HCT116 (cell line): ENCODE measurements around the gene PTGDS. TPM values are rescaled to one million over a fixed set of nuclear protein-coding genes. Genes with fewer than 3 reads are reported as not detected.

Experiments
- ATAC-seq: fragments of 200-7000 bp; cut with Tn5 transposase; 2 replicates; pipeline ENCODE4 v1.9.1; 2020; ENCODE audit warnings: mild to moderate bottlenecking, moderate library complexity
- BruUV-seq: library from RNA; stranded (reverse); fragments of 400-500 nt; replicated peaks from 2 replicates; lab custom pipeline; 2021; lab: Mats Ljungman, UMichigan
- CTCF ChIA-PET: fragments of 300-600 bp; sonication (Branson Sonifier 250); formaldehyde crosslinking; loops from one replicate; lab custom pipeline; 2021; ENCODE audit warnings: antibody characterized with exemption; lab: Charles Lee
- POLR2A ChIA-PET: fragments of 300-600, 350-600 bp; sonication (Branson Sonifier 250); formaldehyde crosslinking; loops from one replicate; lab custom pipeline; 2021; ENCODE audit warnings: antibody characterized with exemption; lab: Charles Lee
- RAD21 ChIA-PET, 2 experiments: fragments of 300-600 bp; sonication (Branson Sonifier 250); formaldehyde crosslinking; loops; one replicate each; lab custom pipeline; 2023; ENCODE audit warnings: low total read pairs in 2 of 2; ENCODE audit not compliant: uncharacterized antibody in 2 of 2, unreplicated experiment in 2 of 2, low non-redundant PET in 1 of 2; lab: Charles Lee
- DNase-seq: peaks from one replicate; pipeline ENCODE4 v3.0.0-alpha.2; 2010; ENCODE audit warnings: low read depth, low spot score
- H2AFZ ChIP-seq: fragments of 200-600 bp; shearing (Covaris generic), sonication (generic); 2 replicates; pipeline ENCODE4 v1.6.1; 2017; ENCODE audit warnings: low read depth, mixed run types, mixed read lengths, antibody characterized with exemption, low read length; ENCODE audit not compliant: poor library complexity, severe bottlenecking
- H3K27ac ChIP-seq: 2 replicates; pipeline ENCODE4 v1.5.1; 2012; ENCODE audit warnings: low read depth, low read length
- H3K27me3 ChIP-seq: fragments of 200-600 bp; sonication (generic); 2 replicates; pipeline ENCODE4 v1.6.1; 2016; ENCODE audit warnings: mixed run types, low read length, mixed read lengths; ENCODE audit not compliant: insufficient read depth
- H3K36me3 ChIP-seq, 2 experiments: fragments of 200-500 bp in 1 of 2; fragments of 200-600 bp in 1 of 2; sonication (Bioruptor generic) in 1 of 2; sonication (generic) in 1 of 2; 2 replicates each; pipeline versions ENCODE4 v1.5.1 to v1.6.1; 2014 to 2016; ENCODE audit warnings: low read length in 2 of 2, inconsistent platforms in 1 of 2, mixed read lengths in 1 of 2, mixed run types in 1 of 2; ENCODE audit not compliant: insufficient read depth in 2 of 2, control insufficient read depth in 1 of 2
- H3K4me1 ChIP-seq, 2 experiments: fragments of 200-600 bp in 1 of 2; sonication (generic) in 1 of 2; 2 replicates each; pipeline versions ENCODE4 v1.5.1 to v1.6.1; 2012 to 2017; ENCODE audit warnings: low read length in 2 of 2, inconsistent platforms in 1 of 2, mild to moderate bottlenecking in 1 of 2, mixed read lengths in 1 of 2, mixed run types in 1 of 2, moderate library complexity in 1 of 2; ENCODE audit not compliant: insufficient read depth in 2 of 2, control insufficient read depth in 1 of 2
- H3K4me2 ChIP-seq: fragments of 200-600 bp; sonication (generic); 2 replicates; pipeline ENCODE4 v1.6.1; 2017; ENCODE audit warnings: mixed run types, low read length, mixed read lengths
- H3K4me3 ChIP-seq, 2 experiments: fragments of 200-600 bp in 1 of 2; sonication (generic) in 1 of 2; replicated peaks in 1 of 2; 2 replicates each; pipeline ENCODE4 v1.5.1; 2011 to 2016; ENCODE audit warnings: low read length in 2 of 2, control low read depth in 1 of 2, low read depth in 1 of 2, mild to moderate bottlenecking in 1 of 2, mixed read lengths in 1 of 2, mixed run types in 1 of 2
- H3K79me2 ChIP-seq: fragments of 200-600 bp; sonication (generic); 2 replicates; pipeline ENCODE4 v1.6.1; 2017; ENCODE audit warnings: mild to moderate bottlenecking, mixed run types, low read length, moderate library complexity, mixed read lengths; ENCODE audit not compliant: insufficient read depth
- H3K9ac ChIP-seq: fragments of 200-600 bp; sonication (generic); 2 replicates; pipeline ENCODE4 v1.6.1; 2016; ENCODE audit warnings: low read length, mixed read lengths
- H3K9me2 ChIP-seq: fragments of 200-600 bp; sonication (generic), shearing (Covaris generic); 2 replicates; pipeline ENCODE4 v1.6.1; 2017; ENCODE audit warnings: mixed run types, mild to moderate bottlenecking, moderate library complexity; ENCODE audit not compliant: insufficient read depth
- H3K9me3 ChIP-seq, 2 experiments: fragments of 200-500 bp in 1 of 2; fragments of 200-600 bp in 1 of 2; sonication (Bioruptor generic) in 1 of 2; sonication (generic) in 1 of 2; 2 replicates each; pipeline ENCODE4 v1.6.1; 2014 to 2017; ENCODE audit warnings: low read length in 2 of 2, mixed read lengths in 2 of 2, inconsistent platforms in 1 of 2, low read depth in 1 of 2, mild to moderate bottlenecking in 1 of 2, mixed run types in 1 of 2, moderate library complexity in 1 of 2; ENCODE audit not compliant: control insufficient read depth in 1 of 2, insufficient read depth in 1 of 2
- H4K20me1 ChIP-seq: fragments of 200-600 bp; sonication (generic), shearing (Covaris generic); 2 replicates; pipeline ENCODE4 v1.6.1; 2017; ENCODE audit warnings: mixed run types, mild to moderate bottlenecking, moderate library complexity; ENCODE audit not compliant: insufficient read depth
- EGR1 ChIP-seq: IDR thresholded peaks from 2 replicates; pipeline ENCODE4 v1.6.1; 2012; ENCODE audit warnings: low read depth
- ELF1 ChIP-seq: IDR thresholded peaks from 2 replicates; pipeline ENCODE4 v1.6.1; 2012; ENCODE audit warnings: low read depth, borderline replicate concordance
- EZH2 ChIP-seq: fragments of 200-600 bp; sonication (generic); IDR thresholded peaks from 2 replicates; pipeline ENCODE4 v1.6.1; 2017; ENCODE audit warnings: antibody characterized with exemption, mixed run types
- EZH2phosphoT487 ChIP-seq: fragments of 200-600 bp; IDR thresholded peaks from 2 replicates; pipeline ENCODE4 v1.6.1; 2018; ENCODE audit warnings: antibody characterized with exemption, borderline replicate concordance
- POLR2AphosphoS5 ChIP-seq: IDR thresholded peaks from 2 replicates; pipeline ENCODE4 v1.6.1; 2011; ENCODE audit warnings: mild to moderate bottlenecking, low read depth, low read length, moderate library complexity
- SP1 ChIP-seq: IDR thresholded peaks from 2 replicates; pipeline ENCODE4 v1.6.1; 2012; ENCODE audit warnings: low read depth
- TCF7L2 ChIP-seq: IDR thresholded peaks from 2 replicates; pipeline ENCODE4 v1.7.0; 2011; ENCODE audit warnings: borderline replicate concordance, inconsistent platforms; ENCODE audit not compliant: insufficient read depth, insufficient read length; ENCODE audit errors: extremely low read depth
- YY1 ChIP-seq: IDR thresholded peaks from 2 replicates; pipeline ENCODE4 v1.6.1; 2011; ENCODE audit warnings: low read length, low read depth, moderate library complexity, mild to moderate bottlenecking; ENCODE audit not compliant: insufficient replicate concordance; ENCODE audit errors: extremely low read depth
- ZNF274 ChIP-seq: fragments of 200-500 bp; sonication (Bioruptor generic); IDR thresholded peaks from 2 replicates; pipeline ENCODE4 v1.6.1; 2014; ENCODE audit warnings: mild to moderate bottlenecking, low read depth, low read length, inconsistent platforms
- intact Hi-C: fragments of 100-400 bp; cut with micrococcal nuclease; formaldehyde crosslinking; loops from 2 replicates; pipeline ENCODE4 v1.10.0; 2022
- total RNA-seq: library from RNA; stranded (reverse); gene quantifications from one replicate; pipeline ENCODE4 v1.2.1, GENCODE V29; 2021; ENCODE audit not compliant: unreplicated experiment

Gene PTGDS
- total RNA-seq, 1 experiment from 2014 or later = 3.1 TPM

GRCh38 chr9:136942881-136943230 lies 34.4 kb upstream of the PTGDS start:
- TF ChIP-seq ZNF274 (no peak), ELF1 (no peak), SP1 (no peak), YY1 (no peak), POLR2AphosphoS5 (no peak), EZH2 (no peak), EGR1 (no peak), EZH2phosphoT487 (no peak), TCF7L2 (no peak)

More at GRCh38 chr9:136942881-136943230, 34.4 kb upstream of the PTGDS start:
- CTCF ChIA-PET = no interaction called here
- Histone ChIP-seq H3K9ac (peak overlapping the region; percentile 86; the same call in 1 of the 2 replicates), H4K20me1 (no peaks in the 10 kb centered on the region), H3K27me3 (no peaks in the 10 kb centered on the region), H3K4me1 (peaks cover 9 to 25% of the 10 kb centered on the region in 2 experiments; a peak in 3 of 4 replicates), H2AFZ (no peak overlapping the region), H3K27ac (peak overlapping the region; percentile 97; the same call in 1 of the 2 replicates), H3K79me2 (peaks cover 20% of the 10 kb centered on the region), H3K9me3 (no peaks in the 10 kb centered on the region), H3K36me3 (peaks cover 12 to 15% of the 10 kb centered on the region in 2 experiments; a peak in 3 of 4 replicates), H3K4me2 (peak overlapping the region; percentile 89), H3K4me3 (peak overlapping the region; percentile 78 to 88), H3K9me2 (no peaks in the 10 kb centered on the region)
- DNase-seq (no peak), ATAC-seq (no peak)
- RAD21 ChIA-PET = no interaction called here
- POLR2A ChIA-PET = no interaction called here
- no TSS peak for BruUV-seq
- intact Hi-C loops = loop anchor here (5.0 to 10.0 kb wide), 2 partner anchors 98 to 156 kb away; partner anchors contain the start of genes AJM1 and PHPT1
